MM.1S (cell line): ENCODE data around the gene NCAPG.
"Not testable (repeated sequence)": the region's sequence is repeated elsewhere in the genome, so short reads cannot be mapped to it uniquely, and the experiment has no call there.

ENCODE experiments used
- CTCF ChIP-seq: fragments of 300-600 bp; sonication (generic); IDR thresholded peaks from 2 replicates; pipeline ENCODE4 v1.5.1; 2016; ENCODE audit warnings: antibody characterized with exemption, low read length, mixed read lengths
- EZH2phosphoT487 ChIP-seq: fragments of 300-600 bp; sonication (generic); IDR thresholded peaks from 2 replicates; pipeline ENCODE4 v1.6.1; 2018; ENCODE audit warnings: antibody characterized with exemption, low read length

- not testable (repeated sequence) for TF ChIP-seq CTCF, EZH2phosphoT487
Measured at GRCh38 chr4:17861906-17862305, 51.1 kb downstream of the NCAPG start.
